Cardiac fibroblast (primary cell): ENCODE results near the gene AP3B1.

ENCODE experiments used
- DNase-seq, 2 donors: peaks; one replicate each; pipeline versions ENCODE4 v3.0.0 to v3.0.0-alpha.2; 2010; ENCODE audit warnings: low read depth in 2 of 2
- H3K4me3 ChIP-seq, 2 donors: replicated peaks in 1 of 2; 1 replicate in 1 of 2; 2 replicates in 1 of 2; pipeline ENCODE4 v1.5.1; 2011; ENCODE audit warnings: low read depth in 2 of 2, low read length in 2 of 2, mild to moderate bottlenecking in 2 of 2, moderate library complexity in 1 of 2
- TF ChIP-seq, protein P1 (sequence below): IDR thresholded peaks from one replicate; pipeline ENCODE4 v1.5.1; 2011; ENCODE audit warnings: low read depth, mild to moderate bottlenecking, low read length, inconsistent platforms

Gene AP3B1

DNA sequence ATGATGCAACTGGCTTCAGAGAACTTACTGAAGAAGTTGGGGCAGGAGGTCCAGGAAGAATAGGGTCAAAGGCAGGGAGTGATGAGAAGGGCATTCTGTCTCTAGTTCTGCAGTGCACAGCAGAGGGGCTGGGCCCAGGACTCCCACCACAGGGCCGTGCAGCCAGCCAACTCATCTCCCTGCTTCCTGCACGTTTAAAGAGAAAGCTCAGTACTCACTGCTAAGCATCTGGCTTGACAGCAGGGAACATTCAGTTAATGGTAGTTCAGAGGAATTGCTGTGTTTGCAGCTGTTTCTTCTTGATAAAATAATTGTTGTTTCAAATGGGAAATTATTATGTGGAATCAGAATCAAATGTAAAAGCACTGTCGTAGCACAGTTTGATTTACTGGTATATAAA lies 40.3 kb upstream of the AP3B1 start:
- TF ChIP-seq, protein P1, sequence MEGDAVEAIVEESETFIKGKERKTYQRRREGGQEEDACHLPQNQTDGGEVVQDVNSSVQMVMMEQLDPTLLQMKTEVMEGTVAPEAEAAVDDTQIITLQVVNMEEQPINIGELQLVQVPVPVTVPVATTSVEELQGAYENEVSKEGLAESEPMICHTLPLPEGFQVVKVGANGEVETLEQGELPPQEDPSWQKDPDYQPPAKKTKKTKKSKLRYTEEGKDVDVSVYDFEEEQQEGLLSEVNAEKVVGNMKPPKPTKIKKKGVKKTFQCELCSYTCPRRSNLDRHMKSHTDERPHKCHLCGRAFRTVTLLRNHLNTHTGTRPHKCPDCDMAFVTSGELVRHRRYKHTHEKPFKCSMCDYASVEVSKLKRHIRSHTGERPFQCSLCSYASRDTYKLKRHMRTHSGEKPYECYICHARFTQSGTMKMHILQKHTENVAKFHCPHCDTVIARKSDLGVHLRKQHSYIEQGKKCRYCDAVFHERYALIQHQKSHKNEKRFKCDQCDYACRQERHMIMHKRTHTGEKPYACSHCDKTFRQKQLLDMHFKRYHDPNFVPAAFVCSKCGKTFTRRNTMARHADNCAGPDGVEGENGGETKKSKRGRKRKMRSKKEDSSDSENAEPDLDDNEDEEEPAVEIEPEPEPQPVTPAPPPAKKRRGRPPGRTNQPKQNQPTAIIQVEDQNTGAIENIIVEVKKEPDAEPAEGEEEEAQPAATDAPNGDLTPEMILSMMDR, result no peak
- DNase-seq, result no peak

DNA sequence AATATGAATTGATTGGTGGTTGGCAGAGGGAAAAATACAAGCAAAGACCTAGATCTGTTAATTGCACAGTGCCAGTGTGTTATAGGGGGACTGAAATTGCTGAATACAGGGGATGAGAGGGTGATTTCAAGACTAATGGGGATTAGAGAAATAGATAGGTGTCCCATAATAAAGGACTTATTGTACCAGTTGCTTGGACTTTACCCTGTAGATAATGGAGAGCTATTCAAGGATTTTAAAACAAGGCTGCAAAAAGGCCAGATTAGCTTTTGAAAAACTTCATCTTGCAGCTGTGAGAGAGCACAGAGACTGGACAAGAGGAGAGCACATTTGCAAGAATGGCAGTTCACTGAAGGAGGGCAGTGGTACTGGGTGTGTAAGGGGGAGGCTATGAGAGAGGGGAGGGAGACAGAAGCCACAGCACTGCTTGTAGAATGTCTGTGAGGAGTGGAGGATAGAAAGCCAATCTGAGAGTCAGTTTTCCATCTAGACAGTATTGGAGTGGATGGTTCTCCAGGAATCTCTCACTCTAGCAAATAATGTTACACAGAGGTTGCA lies 37.1 kb upstream of the AP3B1 start:
- TF ChIP-seq, protein P1, result no peak
- DNase-seq, result no peak
- no peak overlapping the region for H3K4me3 ChIP-seq

More for the DNA sequence above, 40.3 kb upstream of the AP3B1 start:
- H3K4me3 ChIP-seq, result no peak overlapping the region

DNA sequence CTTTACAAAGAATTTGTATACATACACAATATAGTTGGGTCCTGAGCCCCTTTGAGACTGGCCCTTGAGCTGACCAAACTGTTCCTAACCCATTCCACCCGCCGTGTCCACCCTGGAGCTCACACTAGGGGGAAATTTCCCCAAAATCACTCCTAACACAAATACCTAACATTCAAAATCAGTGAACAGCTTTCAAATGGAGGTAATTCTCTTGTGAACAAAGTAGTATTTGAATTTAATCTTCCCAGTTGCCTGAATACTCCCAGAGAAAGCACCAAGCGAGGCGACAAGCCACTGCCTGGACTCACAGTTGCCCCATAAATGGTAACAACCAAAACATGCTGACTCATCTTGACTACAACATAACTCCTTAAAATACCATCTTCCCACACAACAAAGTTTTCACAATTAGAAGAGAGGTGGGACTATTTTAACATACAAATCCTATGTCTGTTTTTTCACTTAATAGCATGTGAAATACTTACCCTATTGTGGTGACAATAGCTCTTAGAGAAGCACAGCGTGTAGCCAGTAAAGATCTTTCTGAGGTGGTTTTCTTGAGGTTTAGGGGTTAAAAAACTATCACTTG lies 34.2 kb upstream of the AP3B1 start:
- H3K4me3 ChIP-seq, result no peak overlapping the region
- DNase-seq, result peak; percentile 50 to 53
- TF ChIP-seq, protein P1, result no peak

DNA sequence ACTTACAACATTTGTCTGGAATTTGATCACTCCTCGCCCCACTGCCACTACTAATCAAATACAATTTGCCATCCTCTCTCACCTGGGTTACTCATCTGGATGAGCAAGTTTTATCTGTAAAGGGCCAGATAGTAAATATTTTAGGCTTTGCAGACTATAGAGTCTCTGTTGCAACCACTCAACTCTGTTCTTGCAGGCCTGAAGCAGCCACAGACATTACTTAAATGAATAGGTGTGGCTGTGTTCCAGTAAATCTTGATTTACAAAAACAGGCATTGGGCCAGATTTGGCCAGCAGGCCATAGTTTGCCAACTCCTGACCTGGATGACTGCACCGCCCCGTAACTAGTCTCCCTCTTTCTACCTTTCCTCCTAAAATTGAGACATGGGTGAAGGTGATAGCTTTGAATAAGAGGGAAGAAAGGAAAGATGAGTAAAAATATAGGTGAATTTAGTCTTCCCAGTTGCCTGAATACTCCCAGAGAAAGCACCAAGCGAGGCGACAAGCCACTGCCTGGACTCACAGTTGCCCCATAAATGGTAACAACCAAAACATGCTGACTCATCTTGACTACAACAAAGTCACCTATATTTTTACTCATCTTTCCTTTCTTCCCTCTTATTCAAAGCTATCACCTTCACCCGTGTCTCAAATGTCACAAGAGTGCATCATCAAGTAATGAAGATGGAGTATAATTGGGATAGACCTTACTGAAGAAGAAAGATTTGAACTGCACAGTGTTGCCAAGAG lies 33.4 kb upstream of the AP3B1 start:
- no peak for DNase-seq
- no peak overlapping the region for H3K4me3 ChIP-seq
- TF ChIP-seq, protein P1, result no peak

DNA sequence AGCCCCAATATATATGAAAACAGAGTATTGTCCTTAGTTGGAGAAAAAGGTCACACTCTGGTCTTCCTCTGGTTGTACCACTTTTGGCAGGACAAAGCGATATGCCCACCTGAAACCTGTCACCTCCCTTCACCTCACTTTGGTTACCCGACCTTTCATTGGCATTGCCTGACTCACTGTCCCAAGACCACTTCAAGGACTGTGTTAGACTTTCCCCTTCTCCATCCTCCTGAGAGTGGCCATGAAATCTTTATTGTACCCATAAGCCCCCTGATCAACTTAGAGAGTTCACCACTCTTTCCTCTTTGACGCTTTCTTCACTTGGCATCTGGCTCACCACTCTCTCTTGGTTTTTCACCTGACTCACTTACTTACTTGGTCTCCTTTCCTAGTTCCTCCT lies 32.4 kb upstream of the AP3B1 start:
- DNase-seq, result no peak
- TF ChIP-seq, protein P1, result no peak
- no peak overlapping the region for H3K4me3 ChIP-seq

DNA sequence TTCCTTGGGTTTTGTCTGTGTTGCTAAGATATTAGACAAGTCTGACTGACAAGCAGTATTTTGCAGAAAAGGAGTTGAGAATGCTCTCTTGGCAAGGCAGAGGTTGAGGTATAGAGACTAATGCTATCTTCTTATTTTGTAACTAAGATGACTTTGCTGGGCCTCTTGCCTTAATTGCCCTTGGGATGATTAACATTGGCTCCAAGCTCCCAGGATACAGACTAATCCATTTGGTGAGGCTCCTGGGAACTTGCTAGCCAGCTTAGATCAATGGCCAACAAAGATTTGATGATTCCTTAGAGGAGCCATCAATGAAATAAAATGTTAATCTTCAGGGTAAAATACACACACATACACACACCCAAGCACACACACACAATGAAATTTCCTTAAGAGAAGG lies 28.7 kb upstream of the AP3B1 start:
- no peak for DNase-seq
- no peak overlapping the region for H3K4me3 ChIP-seq
- TF ChIP-seq, protein P1, result no peak
